ENCODE measurements around the gene OLFM1. TPM values are rescaled to one million over a fixed set of nuclear protein-coding genes. Genes with fewer than 3 reads are reported as not detected.

The OLFM1 gene
- total RNA-seq, 1 experiment from 2014 or later, result 0.44 TPM

DNA sequence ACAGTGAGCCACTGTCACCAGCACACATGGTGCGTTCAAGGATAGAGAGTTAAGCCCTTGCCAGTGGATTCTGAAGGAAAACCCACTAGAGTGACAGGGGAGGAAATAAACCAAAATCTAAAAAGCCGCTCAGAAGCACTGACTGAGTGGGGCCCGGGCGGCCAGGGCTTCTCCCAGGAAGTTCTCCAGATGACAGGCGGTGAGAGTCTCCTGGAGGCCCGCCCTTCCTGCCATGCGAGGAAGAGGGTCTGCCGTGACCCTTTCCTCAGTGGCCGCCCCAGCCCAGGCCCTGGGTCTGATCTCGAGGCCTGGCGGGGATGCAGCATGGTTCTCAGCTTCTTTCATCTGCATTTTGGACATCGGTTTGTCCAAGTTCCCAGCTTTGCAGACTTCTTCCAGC is 14.9 kb downstream of the OLFM1 start:
- H2AFZ ChIP-seq (ENCODE audit: low read length), result no peak overlapping the region
- H3K9ac ChIP-seq (ENCODE audit: low read length), result no peak overlapping the region
- intact Hi-C loops (cut with micrococcal nuclease), result no loop called here
- no peaks in the 10 kb centered on the region for H4K20me1 ChIP-seq (ENCODE audit: low read length)
- no peaks in the 10 kb centered on the region for H3K4me1 ChIP-seq (ENCODE audit: insufficient read depth, low read length)
- no peaks in the 10 kb centered on the region for H3K9me2 ChIP-seq (replicated peaks; ENCODE audit: low read length)
- DNase-seq (no peak), ATAC-seq (no peak)
- TF ChIP-seq, protein P1, sequence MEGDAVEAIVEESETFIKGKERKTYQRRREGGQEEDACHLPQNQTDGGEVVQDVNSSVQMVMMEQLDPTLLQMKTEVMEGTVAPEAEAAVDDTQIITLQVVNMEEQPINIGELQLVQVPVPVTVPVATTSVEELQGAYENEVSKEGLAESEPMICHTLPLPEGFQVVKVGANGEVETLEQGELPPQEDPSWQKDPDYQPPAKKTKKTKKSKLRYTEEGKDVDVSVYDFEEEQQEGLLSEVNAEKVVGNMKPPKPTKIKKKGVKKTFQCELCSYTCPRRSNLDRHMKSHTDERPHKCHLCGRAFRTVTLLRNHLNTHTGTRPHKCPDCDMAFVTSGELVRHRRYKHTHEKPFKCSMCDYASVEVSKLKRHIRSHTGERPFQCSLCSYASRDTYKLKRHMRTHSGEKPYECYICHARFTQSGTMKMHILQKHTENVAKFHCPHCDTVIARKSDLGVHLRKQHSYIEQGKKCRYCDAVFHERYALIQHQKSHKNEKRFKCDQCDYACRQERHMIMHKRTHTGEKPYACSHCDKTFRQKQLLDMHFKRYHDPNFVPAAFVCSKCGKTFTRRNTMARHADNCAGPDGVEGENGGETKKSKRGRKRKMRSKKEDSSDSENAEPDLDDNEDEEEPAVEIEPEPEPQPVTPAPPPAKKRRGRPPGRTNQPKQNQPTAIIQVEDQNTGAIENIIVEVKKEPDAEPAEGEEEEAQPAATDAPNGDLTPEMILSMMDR (conservative IDR thresholded peaks at IDR 0.05; ENCODE audit: low read depth, low read length), result no peak
- TF ChIP-seq EZH2 (IDR thresholded peaks at IDR 0.05; ENCODE audit: low read length, unreplicated experiment) (no peak), EZH2phosphoT487 (IDR thresholded peaks at IDR 0.05; ENCODE audit: borderline replicate concordance, low read length) (no peak)
- H3K36me3 ChIP-seq (ENCODE audit: low read depth, low read length), result no peaks in the 10 kb centered on the region
- H3K4me2 ChIP-seq (ENCODE audit: low read length), result no peak overlapping the region
- H3K79me2 ChIP-seq (ENCODE audit: low read length), result no peaks in the 10 kb centered on the region
- no peaks in the 10 kb centered on the region for H3F3A ChIP-seq (ENCODE audit: low read length, unreplicated experiment)
- no peak overlapping the region for H3K27ac ChIP-seq (ENCODE audit: low read length)
- POLR2A ChIA-PET (ENCODE audit: unreplicated experiment), result no interaction called here
- H3K4me3 ChIP-seq (ENCODE audit: low read length), result no peak overlapping the region
- CTCF ChIA-PET, result no interaction called here
- no TSS peak for BruUV-seq (replicated peaks)
- peaks cover 36% of the 10 kb centered on the region for H3K27me3 ChIP-seq (ENCODE audit: low read length)
- H3K9me3 ChIP-seq (ENCODE audit: low read length), result no peaks in the 10 kb centered on the region

DNA sequence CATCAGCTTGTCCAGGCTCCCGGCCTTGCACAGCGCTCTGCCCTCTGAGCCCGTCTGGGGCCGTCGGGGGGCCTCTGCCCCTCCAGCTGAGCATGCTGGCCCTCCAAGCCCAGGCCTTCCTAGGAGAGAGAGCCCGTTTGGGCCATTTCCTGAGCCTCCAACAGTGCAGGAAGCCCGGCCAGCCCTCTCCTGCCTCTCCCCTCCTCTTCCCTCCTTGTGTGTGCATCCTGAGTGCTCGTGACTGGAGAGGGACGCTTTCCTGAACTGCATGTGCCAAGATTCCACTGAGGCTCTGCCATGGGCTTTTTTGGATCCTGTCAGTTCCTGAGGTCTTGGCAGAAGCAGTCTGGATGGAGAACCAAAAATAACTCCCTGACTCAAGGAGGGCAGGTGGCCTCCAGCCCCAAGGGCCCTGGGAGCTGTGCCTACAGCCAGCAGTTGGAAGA is 15.6 kb downstream of the OLFM1 start:
- intact Hi-C loops (cut with micrococcal nuclease), result no loop called here
- ATAC-seq (no peak), DNase-seq (no peak)
- ChIA-PET POLR2A (ENCODE audit: unreplicated experiment) (no interaction called here), CTCF (no interaction called here)
- no peaks in the 10 kb centered on the region for H3K9me3 ChIP-seq (ENCODE audit: low read length)
- peaks cover 41% of the 10 kb centered on the region for H3K27me3 ChIP-seq (ENCODE audit: low read length)
- no peak overlapping the region for H3K4me2 ChIP-seq (ENCODE audit: low read length)
- no peak overlapping the region for H3K27ac ChIP-seq (ENCODE audit: low read length)
- no peaks in the 10 kb centered on the region for H4K20me1 ChIP-seq (ENCODE audit: low read length)
- no peak overlapping the region for H3K9ac ChIP-seq (ENCODE audit: low read length)
- H3K79me2 ChIP-seq (ENCODE audit: low read length), result no peaks in the 10 kb centered on the region
- H3K4me1 ChIP-seq (ENCODE audit: insufficient read depth, low read length), result no peaks in the 10 kb centered on the region
- no peaks in the 10 kb centered on the region for H3K9me2 ChIP-seq (replicated peaks; ENCODE audit: low read length)
- TF ChIP-seq EZH2phosphoT487 (IDR thresholded peaks at IDR 0.05; ENCODE audit: borderline replicate concordance, low read length) (no peak), EZH2 (IDR thresholded peaks at IDR 0.05; ENCODE audit: low read length, unreplicated experiment) (no peak)
- TF ChIP-seq, protein P1 (conservative IDR thresholded peaks at IDR 0.05; ENCODE audit: low read depth, low read length), result no peak
- no TSS peak for BruUV-seq (replicated peaks)
- no peaks in the 10 kb centered on the region for H3K36me3 ChIP-seq (ENCODE audit: low read depth, low read length)
- H3F3A ChIP-seq (ENCODE audit: low read length, unreplicated experiment), result no peaks in the 10 kb centered on the region
- no peak overlapping the region for H2AFZ ChIP-seq (ENCODE audit: low read length)
- H3K4me3 ChIP-seq (ENCODE audit: low read length), result no peak overlapping the region

DNA sequence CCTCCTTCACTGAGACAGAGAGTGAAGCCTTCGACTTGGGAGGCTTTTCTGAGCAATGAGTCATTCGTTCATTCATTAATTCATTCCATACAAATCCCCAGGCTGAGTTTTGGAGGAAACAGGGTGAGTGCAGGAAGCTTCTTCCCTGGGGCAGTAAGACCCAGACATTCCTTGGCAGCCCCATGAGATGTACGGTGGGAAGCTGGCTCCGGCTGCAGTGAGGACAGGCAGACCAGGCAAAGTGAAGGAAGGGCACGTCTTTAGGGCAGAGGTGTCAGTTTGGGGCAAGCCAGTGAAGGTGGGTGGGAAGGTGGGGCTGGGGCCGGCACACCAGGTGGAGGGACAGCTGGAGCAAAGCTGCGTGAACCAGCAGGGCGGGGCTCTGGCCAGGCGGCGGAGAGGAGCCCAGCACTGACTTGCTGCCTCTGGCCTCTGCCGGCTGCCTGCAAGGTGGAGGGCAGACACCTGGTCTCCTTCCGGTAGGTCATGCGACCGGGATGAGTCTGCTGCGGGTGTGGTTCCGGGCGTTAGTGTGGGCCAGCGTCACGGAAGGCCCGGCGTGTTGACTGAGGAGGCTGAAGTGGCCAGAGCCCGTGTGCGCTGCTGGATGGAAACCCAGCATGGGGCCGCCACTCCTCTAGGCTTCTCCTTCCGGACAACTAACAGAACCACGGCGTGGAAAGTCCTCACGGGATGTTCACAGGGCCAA is 16.6 kb downstream of the OLFM1 start:
- Histone ChIP-seq H3K9me2 (replicated peaks; ENCODE audit: low read length) (no peaks in the 10 kb centered on the region), H3K9me3 (ENCODE audit: low read length) (no peaks in the 10 kb centered on the region), H3K36me3 (ENCODE audit: low read depth, low read length) (no peaks in the 10 kb centered on the region), H2AFZ (ENCODE audit: low read length) (no peak overlapping the region), H3K27me3 (ENCODE audit: low read length) (peaks cover 46% of the 10 kb centered on the region), H3K4me2 (ENCODE audit: low read length) (no peak overlapping the region), H4K20me1 (ENCODE audit: low read length) (no peaks in the 10 kb centered on the region), H3K9ac (ENCODE audit: low read length) (no peak overlapping the region), H3F3A (ENCODE audit: low read length, unreplicated experiment) (no peaks in the 10 kb centered on the region), H3K79me2 (ENCODE audit: low read length) (no peaks in the 10 kb centered on the region), H3K4me1 (ENCODE audit: insufficient read depth, low read length) (no peaks in the 10 kb centered on the region), H3K4me3 (ENCODE audit: low read length) (no peak overlapping the region), H3K27ac (ENCODE audit: low read length) (no peak overlapping the region)
- BruUV-seq (replicated peaks), result no TSS peak
- CTCF ChIA-PET, result no interaction called here
- ATAC-seq (no peak), DNase-seq (no peak)
- POLR2A ChIA-PET (ENCODE audit: unreplicated experiment), result no interaction called here
- TF ChIP-seq, protein P1 (conservative IDR thresholded peaks at IDR 0.05; ENCODE audit: low read depth, low read length), result no peak
- TF ChIP-seq EZH2 (IDR thresholded peaks at IDR 0.05; ENCODE audit: low read length, unreplicated experiment), result no peak
- no peak for TF ChIP-seq EZH2phosphoT487 (IDR thresholded peaks at IDR 0.05; ENCODE audit: borderline replicate concordance, low read length)
- intact Hi-C loops (cut with micrococcal nuclease), result no loop called here

Data from PC-3 (cell line).